ENCODE data around the gene ADGRV1.

- TF ChIP-seq, protein P1, sequence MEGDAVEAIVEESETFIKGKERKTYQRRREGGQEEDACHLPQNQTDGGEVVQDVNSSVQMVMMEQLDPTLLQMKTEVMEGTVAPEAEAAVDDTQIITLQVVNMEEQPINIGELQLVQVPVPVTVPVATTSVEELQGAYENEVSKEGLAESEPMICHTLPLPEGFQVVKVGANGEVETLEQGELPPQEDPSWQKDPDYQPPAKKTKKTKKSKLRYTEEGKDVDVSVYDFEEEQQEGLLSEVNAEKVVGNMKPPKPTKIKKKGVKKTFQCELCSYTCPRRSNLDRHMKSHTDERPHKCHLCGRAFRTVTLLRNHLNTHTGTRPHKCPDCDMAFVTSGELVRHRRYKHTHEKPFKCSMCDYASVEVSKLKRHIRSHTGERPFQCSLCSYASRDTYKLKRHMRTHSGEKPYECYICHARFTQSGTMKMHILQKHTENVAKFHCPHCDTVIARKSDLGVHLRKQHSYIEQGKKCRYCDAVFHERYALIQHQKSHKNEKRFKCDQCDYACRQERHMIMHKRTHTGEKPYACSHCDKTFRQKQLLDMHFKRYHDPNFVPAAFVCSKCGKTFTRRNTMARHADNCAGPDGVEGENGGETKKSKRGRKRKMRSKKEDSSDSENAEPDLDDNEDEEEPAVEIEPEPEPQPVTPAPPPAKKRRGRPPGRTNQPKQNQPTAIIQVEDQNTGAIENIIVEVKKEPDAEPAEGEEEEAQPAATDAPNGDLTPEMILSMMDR (IDR thresholded peaks at IDR 0.05): no peak
- no peak for TF ChIP-seq POLR2AphosphoS5 (IDR thresholded peaks at IDR 0.05)
Observed at GRCh38 chr5:90881626-90882150, 323.1 kb downstream of the ADGRV1 start.
